22Rv1 (cell line): ENCODE data around the gene PPM1G.

Experiments
- ZFX ChIP-seq: fragments of 450-650 bp; IDR thresholded peaks from 2 replicates; pipeline ENCODE4 v1.6.1; 2017; ENCODE audit warnings: antibody characterized with exemption, borderline replicate concordance
- TF ChIP-seq, protein P1 (sequence below): fragments of 450-650 bp; IDR thresholded peaks from 2 replicates; pipeline ENCODE4 v1.5.1; 2017; ENCODE audit warnings: mild to moderate bottlenecking

- TF ChIP-seq, protein P1, sequence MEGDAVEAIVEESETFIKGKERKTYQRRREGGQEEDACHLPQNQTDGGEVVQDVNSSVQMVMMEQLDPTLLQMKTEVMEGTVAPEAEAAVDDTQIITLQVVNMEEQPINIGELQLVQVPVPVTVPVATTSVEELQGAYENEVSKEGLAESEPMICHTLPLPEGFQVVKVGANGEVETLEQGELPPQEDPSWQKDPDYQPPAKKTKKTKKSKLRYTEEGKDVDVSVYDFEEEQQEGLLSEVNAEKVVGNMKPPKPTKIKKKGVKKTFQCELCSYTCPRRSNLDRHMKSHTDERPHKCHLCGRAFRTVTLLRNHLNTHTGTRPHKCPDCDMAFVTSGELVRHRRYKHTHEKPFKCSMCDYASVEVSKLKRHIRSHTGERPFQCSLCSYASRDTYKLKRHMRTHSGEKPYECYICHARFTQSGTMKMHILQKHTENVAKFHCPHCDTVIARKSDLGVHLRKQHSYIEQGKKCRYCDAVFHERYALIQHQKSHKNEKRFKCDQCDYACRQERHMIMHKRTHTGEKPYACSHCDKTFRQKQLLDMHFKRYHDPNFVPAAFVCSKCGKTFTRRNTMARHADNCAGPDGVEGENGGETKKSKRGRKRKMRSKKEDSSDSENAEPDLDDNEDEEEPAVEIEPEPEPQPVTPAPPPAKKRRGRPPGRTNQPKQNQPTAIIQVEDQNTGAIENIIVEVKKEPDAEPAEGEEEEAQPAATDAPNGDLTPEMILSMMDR = no peak
- no peak for TF ChIP-seq ZFX
Measured at GRCh38 chr2:27356056-27356381, 53.4 kb downstream of the PPM1G start.
